ENCODE measurements around the gene LRRC56. TPM values are rescaled to one million over a fixed set of nuclear protein-coding genes. Genes with fewer than 3 reads are reported as not detected.

The LRRC56 gene
- total RNA-seq, 4 donors from 2014 or later: 0.38 TPM; not detected in 3

GRCh38 chr11:555780-556661 is 18.7 kb downstream of the LRRC56 start:
- no peak for TF ChIP-seq CTCF (IDR thresholded peaks at IDR 0.05; ENCODE audit: low read depth)

DNA sequence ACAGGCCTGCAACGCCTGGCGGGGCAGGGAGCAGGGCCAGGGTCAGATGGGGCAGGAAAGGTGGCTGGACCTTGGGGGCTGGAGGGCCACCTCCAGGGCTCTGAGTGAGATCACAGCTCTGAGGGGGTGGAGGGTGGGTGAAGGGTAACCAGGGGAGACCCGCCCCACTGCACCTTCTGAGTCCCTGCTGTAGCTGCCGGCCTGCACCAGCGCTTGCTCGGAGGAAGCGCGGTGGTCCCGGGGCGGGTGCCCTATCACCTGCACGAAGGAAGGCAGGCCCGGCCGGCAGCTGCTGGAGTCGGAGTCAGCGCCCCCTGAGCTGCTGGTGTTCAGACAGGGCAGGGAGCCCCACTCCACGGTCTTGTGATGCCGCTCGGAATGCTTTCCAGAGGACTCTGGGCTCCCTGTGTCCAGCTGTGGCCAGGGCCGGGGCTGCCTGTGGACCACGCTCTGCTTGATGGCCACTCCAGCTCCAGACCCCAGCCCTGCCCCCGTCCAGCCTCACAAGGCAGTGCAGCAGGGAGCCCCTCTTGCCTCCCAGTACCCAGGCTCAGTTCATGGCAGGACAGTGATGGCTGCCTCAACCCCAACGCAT is 19.4 kb downstream of the LRRC56 start:
- no peak for TF ChIP-seq CTCF (IDR thresholded peaks at IDR 0.05; ENCODE audit: low read depth)

DNA sequence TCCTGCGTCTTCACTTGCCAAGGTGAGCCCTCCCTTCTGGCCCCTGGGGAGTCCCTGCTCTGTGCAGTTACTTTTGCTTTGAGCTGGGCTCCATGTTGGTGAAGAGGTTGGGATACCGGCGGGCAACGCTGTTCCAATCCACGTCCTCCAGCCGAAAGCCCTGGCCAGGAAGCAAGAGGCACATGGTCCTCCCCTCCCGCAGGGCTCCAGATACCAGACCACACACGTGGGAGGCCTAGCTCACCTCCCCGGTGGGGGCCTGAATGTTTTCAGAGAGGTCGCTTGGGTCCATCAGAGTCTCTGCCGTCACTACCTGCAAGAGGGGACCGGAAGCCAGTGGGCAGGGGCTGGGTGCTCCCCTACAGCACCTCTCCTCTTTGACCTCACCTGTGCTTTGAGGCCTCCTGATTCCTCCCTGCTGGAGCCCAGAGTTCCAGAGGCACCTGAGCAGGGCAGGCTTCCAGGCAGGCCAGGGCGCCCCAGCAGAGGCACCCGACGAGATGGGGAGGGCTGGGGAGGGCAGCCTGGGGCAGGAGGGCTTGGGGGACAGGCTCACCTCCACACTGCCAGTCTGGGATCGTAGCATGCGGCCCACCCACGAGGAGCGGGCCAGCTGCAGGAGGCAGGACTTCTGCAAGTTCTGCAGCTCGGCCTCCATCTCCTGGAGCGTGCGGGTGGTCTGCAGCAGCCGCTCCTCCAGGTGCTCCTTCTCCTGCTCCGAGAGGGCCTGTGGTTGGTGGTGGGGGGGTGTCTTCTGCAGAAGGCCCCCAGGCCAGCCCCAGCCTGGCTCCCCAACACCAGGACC is 20.2 kb downstream of the LRRC56 start:
- no peak for TF ChIP-seq CTCF (IDR thresholded peaks at IDR 0.05; ENCODE audit: low read depth)

DNA sequence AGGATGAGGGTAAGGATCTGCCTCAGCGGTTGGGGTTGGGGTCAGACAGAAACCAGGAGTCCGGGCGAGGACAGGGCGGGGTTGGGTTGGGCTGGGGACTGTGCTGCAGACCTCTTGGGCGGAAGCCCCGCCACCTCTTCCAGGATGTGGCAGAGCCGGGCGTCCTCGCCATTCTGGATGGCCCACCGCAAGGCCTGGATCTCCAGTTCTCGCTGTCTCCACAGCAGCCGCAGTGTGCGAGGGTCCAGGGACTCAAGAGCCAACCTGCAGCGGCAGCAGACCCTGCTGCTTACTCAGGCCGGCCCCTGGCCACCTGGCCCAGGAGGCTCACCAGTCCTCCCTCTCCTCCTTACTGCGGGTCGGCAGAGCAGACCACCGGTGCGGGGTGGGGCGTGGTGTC is 21.2 kb downstream of the LRRC56 start:
- no peak for TF ChIP-seq CTCF (IDR thresholded peaks at IDR 0.05; ENCODE audit: low read depth)

GRCh38 chr11:559020-559620 is 21.8 kb downstream of the LRRC56 start:
- no peak for TF ChIP-seq CTCF (IDR thresholded peaks at IDR 0.05; ENCODE audit: low read depth)

GRCh38 chr11:559712-560304 is 22.5 kb downstream of the LRRC56 start:
- TF ChIP-seq CTCF (IDR thresholded peaks at IDR 0.05; ENCODE audit: low read depth): no peak
